ENCODE data around the gene TMX3. TPM values are rescaled to one million over a fixed set of nuclear protein-coding genes. Genes with fewer than 3 reads are reported as not detected.

TMX3 gene
- total RNA-seq, 1 experiment from 2014 or later: 21.2 TPM

DNA sequence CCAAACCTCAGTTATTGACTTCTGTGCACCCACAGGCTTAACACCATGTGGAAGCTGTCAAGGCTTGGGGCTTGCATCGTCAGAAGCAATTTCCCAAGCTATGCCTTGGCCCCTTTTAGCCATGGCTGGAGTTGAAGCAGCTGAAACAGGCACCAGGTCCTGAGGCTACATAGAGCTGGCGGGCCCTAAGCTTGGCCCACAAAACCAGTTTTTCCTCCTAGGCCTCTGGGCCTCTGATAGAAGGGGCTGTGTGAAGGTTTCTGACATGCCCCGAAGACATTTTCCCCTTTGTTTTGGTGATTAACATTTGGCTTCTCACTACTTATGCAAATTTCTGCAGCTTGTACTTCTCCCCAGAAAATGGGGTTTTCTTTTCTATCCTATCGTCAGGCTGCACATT is 9.1 kb upstream of the TMX3 start:
- BruUV-seq (replicated peaks): no TSS peak
- intact Hi-C loops (cut with micrococcal nuclease; ENCODE audit: unreplicated experiment): no loop called here
- Histone ChIP-seq H3K9me3 (ENCODE audit: insufficient read depth, low read depth) (no peaks in the 10 kb centered on the region), H3K27ac (no peak overlapping the region), H3K27me3 (ENCODE audit: insufficient read depth, low read depth) (no peaks in the 10 kb centered on the region), H3K9me2 (ENCODE audit: insufficient read depth) (no peaks in the 10 kb centered on the region), H3K4me3 (no peak overlapping the region), H3K4me1 (replicated peaks; ENCODE audit: insufficient read depth) (no peaks in the 10 kb centered on the region), H3K36me3 (ENCODE audit: low read depth) (no peaks in the 10 kb centered on the region), H4K20me1 (ENCODE audit: insufficient read depth) (no peaks in the 10 kb centered on the region), H3K79me2 (ENCODE audit: low read depth) (no peaks in the 10 kb centered on the region), H3F3A (ENCODE audit: insufficient read depth, low read depth) (no peaks in the 10 kb centered on the region), H2AFZ (no peak overlapping the region), H3K4me2 (no peak overlapping the region)
- ChIA-PET CTCF (no interaction called here), POLR2A (ENCODE audit: unreplicated experiment) (interaction anchor here (0.6 kb wide), 1 partner anchor 73 kb away, joined by 3 read pairs; no protein-coding TSS in a partner anchor)
- no peak for DNase-seq
- TF ChIP-seq EZH2 (IDR thresholded peaks at IDR 0.05; ENCODE audit: low read depth): no peak
- TF ChIP-seq, protein P1, sequence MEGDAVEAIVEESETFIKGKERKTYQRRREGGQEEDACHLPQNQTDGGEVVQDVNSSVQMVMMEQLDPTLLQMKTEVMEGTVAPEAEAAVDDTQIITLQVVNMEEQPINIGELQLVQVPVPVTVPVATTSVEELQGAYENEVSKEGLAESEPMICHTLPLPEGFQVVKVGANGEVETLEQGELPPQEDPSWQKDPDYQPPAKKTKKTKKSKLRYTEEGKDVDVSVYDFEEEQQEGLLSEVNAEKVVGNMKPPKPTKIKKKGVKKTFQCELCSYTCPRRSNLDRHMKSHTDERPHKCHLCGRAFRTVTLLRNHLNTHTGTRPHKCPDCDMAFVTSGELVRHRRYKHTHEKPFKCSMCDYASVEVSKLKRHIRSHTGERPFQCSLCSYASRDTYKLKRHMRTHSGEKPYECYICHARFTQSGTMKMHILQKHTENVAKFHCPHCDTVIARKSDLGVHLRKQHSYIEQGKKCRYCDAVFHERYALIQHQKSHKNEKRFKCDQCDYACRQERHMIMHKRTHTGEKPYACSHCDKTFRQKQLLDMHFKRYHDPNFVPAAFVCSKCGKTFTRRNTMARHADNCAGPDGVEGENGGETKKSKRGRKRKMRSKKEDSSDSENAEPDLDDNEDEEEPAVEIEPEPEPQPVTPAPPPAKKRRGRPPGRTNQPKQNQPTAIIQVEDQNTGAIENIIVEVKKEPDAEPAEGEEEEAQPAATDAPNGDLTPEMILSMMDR (conservative IDR thresholded peaks at IDR 0.05): no peak

DNA sequence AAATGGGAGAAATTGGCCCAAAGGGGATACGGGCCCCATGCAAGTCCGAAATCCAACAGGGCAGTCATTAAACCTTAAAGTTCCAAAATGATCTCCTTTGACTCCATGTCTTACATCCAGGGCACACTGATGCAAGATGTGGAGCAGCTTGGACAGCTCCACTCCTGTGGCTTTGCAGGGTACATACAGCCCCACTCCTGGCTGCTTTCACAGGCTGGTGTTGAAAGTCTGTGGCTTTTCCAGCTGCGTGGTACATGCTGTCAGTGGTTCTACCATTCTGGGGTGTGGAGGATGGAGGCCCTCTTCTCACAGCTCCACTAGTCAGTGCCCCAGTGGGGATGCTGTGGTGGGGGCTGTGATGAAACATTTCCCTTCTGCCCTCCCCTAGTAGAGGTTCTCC is 8.6 kb upstream of the TMX3 start:
- POLR2A ChIA-PET (ENCODE audit: unreplicated experiment): no interaction called here
- TF ChIP-seq, protein P1 (conservative IDR thresholded peaks at IDR 0.05): no peak
- TF ChIP-seq EZH2 (IDR thresholded peaks at IDR 0.05; ENCODE audit: low read depth): no peak
- H3K27ac ChIP-seq: no peak overlapping the region
- intact Hi-C loops (cut with micrococcal nuclease; ENCODE audit: unreplicated experiment): no loop called here
- H3K27me3 ChIP-seq (ENCODE audit: insufficient read depth, low read depth): no peaks in the 10 kb centered on the region
- CTCF ChIA-PET: no interaction called here
- no peaks in the 10 kb centered on the region for H3K9me2 ChIP-seq (ENCODE audit: insufficient read depth)
- BruUV-seq (replicated peaks): no TSS peak
- H2AFZ ChIP-seq: no peak overlapping the region
- H3K4me2 ChIP-seq: no peak overlapping the region
- H3K4me1 ChIP-seq (replicated peaks; ENCODE audit: insufficient read depth): no peaks in the 10 kb centered on the region
- H3F3A ChIP-seq (ENCODE audit: insufficient read depth, low read depth): no peaks in the 10 kb centered on the region
- no peak overlapping the region for H3K4me3 ChIP-seq
- H3K9me3 ChIP-seq (ENCODE audit: insufficient read depth, low read depth): no peaks in the 10 kb centered on the region
- H3K79me2 ChIP-seq (ENCODE audit: low read depth): no peaks in the 10 kb centered on the region
- no peaks in the 10 kb centered on the region for H4K20me1 ChIP-seq (ENCODE audit: insufficient read depth)
- no peak for DNase-seq
- no peaks in the 10 kb centered on the region for H3K36me3 ChIP-seq (ENCODE audit: low read depth)

DNA sequence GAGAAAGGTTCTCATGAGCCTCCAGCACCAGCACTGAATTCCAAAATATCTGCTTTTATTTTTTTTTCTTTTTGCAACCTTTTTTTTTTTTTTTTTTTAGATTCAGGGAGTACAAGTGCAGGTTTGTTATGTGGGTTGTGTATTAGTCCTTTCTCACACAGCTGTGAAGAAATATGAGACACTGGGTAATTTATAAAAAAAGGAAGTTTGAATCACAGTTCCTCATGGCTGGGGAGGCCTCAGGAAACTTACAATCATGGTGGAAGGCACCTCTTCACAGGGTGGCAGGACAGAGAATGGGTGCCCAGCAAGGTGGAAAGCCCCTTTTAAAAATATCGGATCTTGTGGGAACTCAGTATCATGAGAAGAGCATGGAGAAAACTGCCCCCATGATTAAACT is 7.9 kb upstream of the TMX3 start:
- no peak for TF ChIP-seq EZH2 (IDR thresholded peaks at IDR 0.05; ENCODE audit: low read depth)
- TF ChIP-seq, protein P1 (conservative IDR thresholded peaks at IDR 0.05): no peak
- CTCF ChIA-PET: no interaction called here
- POLR2A ChIA-PET (ENCODE audit: unreplicated experiment): no interaction called here
- H3F3A ChIP-seq (ENCODE audit: insufficient read depth, low read depth): no peaks in the 10 kb centered on the region
- no peak overlapping the region for H2AFZ ChIP-seq
- no peak for DNase-seq
- H3K27me3 ChIP-seq (ENCODE audit: insufficient read depth, low read depth): no peaks in the 10 kb centered on the region
- H3K9me2 ChIP-seq (ENCODE audit: insufficient read depth): no peaks in the 10 kb centered on the region
- no peak overlapping the region for H3K4me3 ChIP-seq
- no TSS peak for BruUV-seq (replicated peaks)
- no peaks in the 10 kb centered on the region for H3K79me2 ChIP-seq (ENCODE audit: low read depth)
- H3K27ac ChIP-seq: no peak overlapping the region
- no peaks in the 10 kb centered on the region for H4K20me1 ChIP-seq (ENCODE audit: insufficient read depth)
- intact Hi-C loops (cut with micrococcal nuclease; ENCODE audit: unreplicated experiment): no loop called here
- no peaks in the 10 kb centered on the region for H3K36me3 ChIP-seq (ENCODE audit: low read depth)
- no peak overlapping the region for H3K4me2 ChIP-seq
- no peaks in the 10 kb centered on the region for H3K4me1 ChIP-seq (replicated peaks; ENCODE audit: insufficient read depth)
- no peaks in the 10 kb centered on the region for H3K9me3 ChIP-seq (ENCODE audit: insufficient read depth, low read depth)
